HL-60/S4 (cell line): ENCODE results near the gene ECE1.
"Not testable (repeated sequence)": the region's sequence is repeated elsewhere in the genome, so short reads cannot be mapped to it uniquely, and the experiment has no call there.

Experiments used
- in situ Hi-C: fragments of 300-500 bp; cut with MboI; formaldehyde crosslinking; loops from 2 replicates; pipeline ENCODE4 v1.14.3; 2022; ENCODE audit warnings: low sequenced_read_pairs

Gene ECE1

GRCh38 chr1:21192284-21192683, 98.0 kb downstream of the ECE1 start:
- in situ Hi-C loops = loop anchor here (10.0 to 25.0 kb wide), 2 partner anchors 207 to 680 kb away; partner anchors contain the start of gene MUL1

- in situ Hi-C loops = loop anchor here (10.0 to 25.0 kb wide), 2 partner anchors 206 to 678 kb away; partner anchors contain the start of gene MUL1
Observed at GRCh38 chr1:21190771-21191170, 99.5 kb downstream of the ECE1 start.

GRCh38 chr1:21189906-21190500, 100.3 kb downstream of the ECE1 start:
- in situ Hi-C loops = loop anchor here (10.0 to 25.0 kb wide), 2 partner anchors 205 to 678 kb away; partner anchors contain the start of gene MUL1

GRCh38 chr1:21189421-21189820, 100.8 kb downstream of the ECE1 start:
- in situ Hi-C loops = loop anchor here (25.0 kb wide), 1 partner anchor 677 kb away; the partner anchor contains the start of gene MUL1

- in situ Hi-C loops = loop anchor here (25.0 kb wide), 1 partner anchor 676 kb away; the partner anchor contains the start of gene MUL1
Observed at GRCh38 chr1:21188235-21188634, 102.0 kb downstream of the ECE1 start.

GRCh38 chr1:21185221-21185731, 105.0 kb downstream of the ECE1 start:
- in situ Hi-C loops = loop anchor here (25.0 kb wide), 1 partner anchor 673 kb away; the partner anchor contains the start of gene MUL1

- in situ Hi-C loops = loop anchor here (25.0 kb wide), 1 partner anchor 672 kb away; the partner anchor contains the start of gene MUL1
Observed at GRCh38 chr1:21184276-21184675, 106.0 kb downstream of the ECE1 start.

- in situ Hi-C loops = loop anchor here (25.0 kb wide), 1 partner anchor 670 kb away; the partner anchor contains the start of gene MUL1
Observed at GRCh38 chr1:21182181-21182731, 108.0 kb downstream of the ECE1 start.

GRCh38 chr1:21178271-21178670, 112.0 kb downstream of the ECE1 start:
- in situ Hi-C loops = loop anchor here (25.0 kb wide), 1 partner anchor 666 kb away; the partner anchor contains the start of gene MUL1

- in situ Hi-C loops = loop anchor here (25.0 kb wide), 1 partner anchor 665 kb away; the partner anchor contains the start of gene MUL1
Observed at GRCh38 chr1:21176586-21177555, 113.4 kb downstream of the ECE1 start, which contains the start of gene EIF4G3. Gene EIF4G3 (minus strand): TSS chr1:21176897. CDS start chr1:21002742, 174,155 bp downstream.

- in situ Hi-C loops = loop anchor here (25.0 kb wide), 1 partner anchor 664 kb away; the partner anchor contains the start of gene MUL1
Observed at GRCh38 chr1:21175670-21176581, 114.3 kb downstream of the ECE1 start.

GRCh38 chr1:21175324-21175669, 115.0 kb downstream of the ECE1 start:
- in situ Hi-C loops = loop anchor here (25.0 kb wide), 1 partner anchor 663 kb away; the partner anchor contains the start of gene MUL1

- in situ Hi-C loops = loop anchor here (25.0 kb wide), 1 partner anchor 662 kb away; the partner anchor contains the start of gene MUL1
Observed at GRCh38 chr1:21174654-21175323, 115.5 kb downstream of the ECE1 start.

GRCh38 chr1:21174230-21174629, 116.0 kb downstream of the ECE1 start:
- in situ Hi-C loops = no loop called here

- in situ Hi-C loops = not testable (repeated sequence)
Observed at GRCh38 chr1:21173096-21173495, 117.2 kb downstream of the ECE1 start.

- in situ Hi-C loops = not testable (repeated sequence)
Observed at GRCh38 chr1:21170837-21171236, 119.4 kb downstream of the ECE1 start.

- in situ Hi-C loops = no loop called here
Observed at GRCh38 chr1:21168444-21168843, 121.8 kb downstream of the ECE1 start.
